Thyroid gland (tissue), 4 donors: Measurements from ENCODE around the gene GALNT5.

Experiments
- POLR2A ChIP-seq, 2 donors: fragments of 450-650 bp; IDR thresholded peaks; one replicate each; pipeline ENCODE4 v1.6.1; 2017; ENCODE audit warnings: antibody characterized with exemption in 2 of 2, mild to moderate bottlenecking in 2 of 2, moderate library complexity in 1 of 2
- TF ChIP-seq, protein P1 (sequence below), 6 experiments: fragments of 200-600 bp in 3 of 6; fragments of 450-650 bp in 3 of 6; sonication (generic) in 3 of 6; IDR thresholded peaks; one replicate each; pipeline ENCODE4 v1.5.1; 2016 to 2019; ENCODE audit warnings: antibody characterized with exemption in 6 of 6, mild to moderate bottlenecking in 2 of 6, inconsistent platforms in 1 of 6, moderate library complexity in 1 of 6

DNA sequence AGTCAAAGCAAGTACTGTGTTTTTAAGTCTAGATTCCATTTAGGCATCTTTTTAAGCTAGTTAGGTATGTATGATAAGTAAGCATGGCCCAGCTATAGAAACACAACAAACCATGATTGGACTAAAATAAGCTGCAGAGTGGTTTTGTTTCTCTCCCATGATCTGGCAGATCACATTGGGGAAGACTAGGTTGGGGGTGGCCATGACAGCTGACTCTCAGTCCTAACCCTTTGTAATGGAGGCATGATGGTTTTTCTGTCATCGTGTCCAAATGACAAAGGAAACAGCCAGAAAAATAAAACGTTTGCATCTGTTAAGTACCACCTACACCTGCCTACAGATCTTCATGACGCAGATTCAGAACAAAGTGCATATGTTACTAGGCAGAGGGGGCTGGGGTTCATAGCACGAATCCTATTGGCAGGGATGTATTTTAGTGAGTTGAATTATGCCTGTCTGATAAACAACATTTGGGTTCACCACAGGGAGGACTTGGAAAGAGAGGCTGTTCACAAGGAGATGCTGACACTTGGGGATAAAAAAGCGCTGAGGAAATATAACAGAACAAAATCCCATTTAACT lies 33.8 kb upstream of the GALNT5 start:
- TF ChIP-seq POLR2A (IDR thresholded peaks at IDR 0.05) = no peak
- TF ChIP-seq, protein P1, sequence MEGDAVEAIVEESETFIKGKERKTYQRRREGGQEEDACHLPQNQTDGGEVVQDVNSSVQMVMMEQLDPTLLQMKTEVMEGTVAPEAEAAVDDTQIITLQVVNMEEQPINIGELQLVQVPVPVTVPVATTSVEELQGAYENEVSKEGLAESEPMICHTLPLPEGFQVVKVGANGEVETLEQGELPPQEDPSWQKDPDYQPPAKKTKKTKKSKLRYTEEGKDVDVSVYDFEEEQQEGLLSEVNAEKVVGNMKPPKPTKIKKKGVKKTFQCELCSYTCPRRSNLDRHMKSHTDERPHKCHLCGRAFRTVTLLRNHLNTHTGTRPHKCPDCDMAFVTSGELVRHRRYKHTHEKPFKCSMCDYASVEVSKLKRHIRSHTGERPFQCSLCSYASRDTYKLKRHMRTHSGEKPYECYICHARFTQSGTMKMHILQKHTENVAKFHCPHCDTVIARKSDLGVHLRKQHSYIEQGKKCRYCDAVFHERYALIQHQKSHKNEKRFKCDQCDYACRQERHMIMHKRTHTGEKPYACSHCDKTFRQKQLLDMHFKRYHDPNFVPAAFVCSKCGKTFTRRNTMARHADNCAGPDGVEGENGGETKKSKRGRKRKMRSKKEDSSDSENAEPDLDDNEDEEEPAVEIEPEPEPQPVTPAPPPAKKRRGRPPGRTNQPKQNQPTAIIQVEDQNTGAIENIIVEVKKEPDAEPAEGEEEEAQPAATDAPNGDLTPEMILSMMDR (IDR thresholded peaks at IDR 0.05) = no peak
